ENCODE data around the gene RPL18. TPM values are rescaled to one million over a fixed set of nuclear protein-coding genes. Genes with fewer than 3 reads are reported as not detected.

RPL18 gene
- total RNA-seq, 1 experiment from 2014 or later: 1,503 TPM

- no peak overlapping the region for H3K27ac ChIP-seq (ENCODE audit: low read length)
- no peak overlapping the region for H2AFZ ChIP-seq (ENCODE audit: low read length)
- BruUV-seq (replicated peaks): no TSS peak
- H3K9me2 ChIP-seq (replicated peaks; ENCODE audit: low read length): no peaks in the 10 kb centered on the region
- ATAC-seq (no peak), DNase-seq (no peak)
- CTCF ChIA-PET: no interaction called here
- TF ChIP-seq EZH2 (IDR thresholded peaks at IDR 0.05; ENCODE audit: low read length, unreplicated experiment) (no peak), CTCF (conservative IDR thresholded peaks at IDR 0.05; ENCODE audit: low read depth, low read length) (no peak), EZH2phosphoT487 (IDR thresholded peaks at IDR 0.05; ENCODE audit: borderline replicate concordance, low read length) (no peak)
- no peak overlapping the region for H3K4me2 ChIP-seq (ENCODE audit: low read length)
- no peaks in the 10 kb centered on the region for H3K4me1 ChIP-seq (ENCODE audit: insufficient read depth, low read length)
- no peak overlapping the region for H3K9ac ChIP-seq (ENCODE audit: low read length)
- H3K36me3 ChIP-seq (ENCODE audit: low read depth, low read length): no peaks in the 10 kb centered on the region
- no peaks in the 10 kb centered on the region for H3K79me2 ChIP-seq (ENCODE audit: low read length)
- intact Hi-C loops (cut with micrococcal nuclease): no loop called here
- no peaks in the 10 kb centered on the region for H3K27me3 ChIP-seq (ENCODE audit: low read length)
- H3F3A ChIP-seq (ENCODE audit: low read length, unreplicated experiment): no peaks in the 10 kb centered on the region
- no peaks in the 10 kb centered on the region for H4K20me1 ChIP-seq (ENCODE audit: low read length)
- H3K9me3 ChIP-seq (ENCODE audit: low read length): no peaks in the 10 kb centered on the region
- POLR2A ChIA-PET (ENCODE audit: unreplicated experiment): no interaction called here
- no peak overlapping the region for H3K4me3 ChIP-seq (ENCODE audit: low read length)
Measured at GRCh38 chr19:48595171-48595570, 23.8 kb downstream of the RPL18 start.

- ChIA-PET CTCF (interaction anchor here (0.6 kb wide), 1 partner anchor 99 kb away, joined by 4 read pairs; no protein-coding TSS in a partner anchor), POLR2A (ENCODE audit: unreplicated experiment) (no interaction called here)
- Histone ChIP-seq H3K4me1 (ENCODE audit: insufficient read depth, low read length) (peaks cover 4% of the 10 kb centered on the region; the same call in 1 of the 2 replicates), H3K4me3 (ENCODE audit: low read length) (no peak overlapping the region), H2AFZ (ENCODE audit: low read length) (no peak overlapping the region), H3K36me3 (ENCODE audit: low read depth, low read length) (no peaks in the 10 kb centered on the region), H4K20me1 (ENCODE audit: low read length) (no peaks in the 10 kb centered on the region), H3K9ac (ENCODE audit: low read length) (no peak overlapping the region), H3K9me3 (ENCODE audit: low read length) (no peaks in the 10 kb centered on the region), H3K9me2 (replicated peaks; ENCODE audit: low read length) (no peaks in the 10 kb centered on the region), H3K4me2 (ENCODE audit: low read length) (no peak overlapping the region), H3K79me2 (ENCODE audit: low read length) (no peaks in the 10 kb centered on the region), H3K27me3 (ENCODE audit: low read length) (no peaks in the 10 kb centered on the region), H3F3A (ENCODE audit: low read length, unreplicated experiment) (no peaks in the 10 kb centered on the region), H3K27ac (ENCODE audit: low read length) (no peak overlapping the region)
- TF ChIP-seq EZH2 (IDR thresholded peaks at IDR 0.05; ENCODE audit: low read length, unreplicated experiment) (no peak), CTCF (conservative IDR thresholded peaks at IDR 0.05; ENCODE audit: low read depth, low read length) (peak; percentile 23; the same call in 1 of the 2 replicates)
- ATAC-seq (no peak), DNase-seq (peak; percentile 20)
- BruUV-seq (replicated peaks): no TSS peak
- intact Hi-C loops (cut with micrococcal nuclease): no loop called here
Measured at GRCh38 chr19:48591021-48591420, 28.0 kb downstream of the RPL18 start.

- no peaks in the 10 kb centered on the region for H3K79me2 ChIP-seq (ENCODE audit: low read length)
- no peaks in the 10 kb centered on the region for H3K27me3 ChIP-seq (ENCODE audit: low read length)
- no peaks in the 10 kb centered on the region for H3K9me2 ChIP-seq (replicated peaks; ENCODE audit: low read length)
- H3K27ac ChIP-seq (ENCODE audit: low read length): peak overlapping the region; percentile 32
- intact Hi-C loops (cut with micrococcal nuclease): no loop called here
- DNase-seq: peak; percentile 94
- POLR2A ChIA-PET (ENCODE audit: unreplicated experiment): interaction anchor here (0.5 to 0.6 kb wide), 2 partner anchors 11 to 83 kb away, joined by 3 to 6 read pairs; no protein-coding TSS in a partner anchor
- peak overlapping the region; percentile 75 for H2AFZ ChIP-seq (ENCODE audit: low read length)
- H3K36me3 ChIP-seq (ENCODE audit: low read depth, low read length): no peaks in the 10 kb centered on the region
- no peak overlapping the region for H3K9ac ChIP-seq (ENCODE audit: low read length)
- peak overlapping the region; percentile 54 for H3K4me2 ChIP-seq (ENCODE audit: low read length)
- ATAC-seq: peak; percentile 85
- H4K20me1 ChIP-seq (ENCODE audit: low read length): no peaks in the 10 kb centered on the region
- CTCF ChIA-PET: interaction anchor here (0.6 to 1.5 kb wide), 4 partner anchors 79 to 101 kb away, joined by 4 to 7 read pairs (median 5); no protein-coding TSS in a partner anchor
- TF ChIP-seq EZH2 (IDR thresholded peaks at IDR 0.05; ENCODE audit: low read length, unreplicated experiment) (no peak), CTCF (conservative IDR thresholded peaks at IDR 0.05; ENCODE audit: low read depth, low read length) (peak; percentile 81)
- no TSS peak for BruUV-seq (replicated peaks)
- H3K9me3 ChIP-seq (ENCODE audit: low read length): no peaks in the 10 kb centered on the region
- H3K4me1 ChIP-seq (ENCODE audit: insufficient read depth, low read length): peaks cover 8% of the 10 kb centered on the region; the same call in 1 of the 2 replicates
- no peaks in the 10 kb centered on the region for H3F3A ChIP-seq (ENCODE audit: low read length, unreplicated experiment)
- no peak overlapping the region for H3K4me3 ChIP-seq (ENCODE audit: low read length)
Measured at GRCh38 chr19:48588670-48589401, 30.1 kb downstream of the RPL18 start.
